Hepatocyte (in vitro differentiated cells): ENCODE results near the gene PALD1. TPM values are rescaled to one million over a fixed set of nuclear protein-coding genes. Genes with fewer than 3 reads are reported as not detected.
A peak's percentile ranks its signal among the peaks of the same experiment; 100 is the strongest.

ENCODE experiments used
- DNase-seq: peaks from one replicate; pipeline ENCODE4 v3.0.0-alpha.2; 2016; ENCODE audit warnings: low spot score
- H2AFZ ChIP-seq: fragments of 200-600 bp; sonication (generic); 2 replicates; pipeline ENCODE4 v1.6.0; 2016; ENCODE audit warnings: antibody characterized with exemption, mild to moderate bottlenecking
- H3K27ac ChIP-seq: fragments of 200-600 bp; sonication (generic); 2 replicates; pipeline ENCODE4 v1.5.1; 2016; ENCODE audit warnings: mild to moderate bottlenecking
- H3K27me3 ChIP-seq: fragments of 200-600 bp; sonication (generic); 2 replicates; pipeline ENCODE4 v1.6.1; 2016
- H3K36me3 ChIP-seq: fragments of 200-600 bp; sonication (generic); replicated peaks from 2 replicates; pipeline ENCODE4 v1.5.1; 2016; ENCODE audit warnings: low read depth; ENCODE audit not compliant: insufficient read depth
- H3K4me1 ChIP-seq: fragments of 200-600 bp; sonication (generic); 2 replicates; pipeline ENCODE4 v1.5.1; 2016; ENCODE audit warnings: mild to moderate bottlenecking, moderate library complexity; ENCODE audit not compliant: insufficient read depth
- H3K4me2 ChIP-seq: fragments of 200-600 bp; sonication (generic); 2 replicates; pipeline ENCODE4 v1.6.0; 2016
- H3K4me3 ChIP-seq: fragments of 200-600 bp; sonication (generic); 2 replicates; pipeline ENCODE4 v1.5.1; 2016; ENCODE audit warnings: mild to moderate bottlenecking
- H3K79me2 ChIP-seq: fragments of 200-600 bp; sonication (generic); 2 replicates; pipeline ENCODE4 v1.6.0; 2017; ENCODE audit warnings: mild to moderate bottlenecking
- H3K9me2 ChIP-seq: fragments of 200-600 bp; sonication (generic); replicated peaks from 2 replicates; pipeline ENCODE4 v1.6.0; 2017; ENCODE audit warnings: mild to moderate bottlenecking; ENCODE audit not compliant: insufficient read depth
- H3K9me3 ChIP-seq: fragments of 200-600 bp; sonication (generic); 2 replicates; pipeline ENCODE4 v1.5.1; 2016; ENCODE audit warnings: low read depth, mild to moderate bottlenecking
- H4K20me1 ChIP-seq: fragments of 200-600 bp; sonication (generic); 2 replicates; pipeline ENCODE4 v1.6.0; 2016; ENCODE audit warnings: mild to moderate bottlenecking; ENCODE audit not compliant: insufficient read depth, poor library complexity, severe bottlenecking
- EZH2 ChIP-seq: fragments of 200-600 bp; sonication (generic); IDR thresholded peaks from 2 replicates; pipeline ENCODE4 v1.6.1; 2016; ENCODE audit warnings: antibody characterized with exemption, mild to moderate bottlenecking, borderline replicate concordance
- EZH2phosphoT487 ChIP-seq: fragments of 200-600 bp; sonication (generic); IDR thresholded peaks from one replicate; pipeline ENCODE4 v1.6.1; 2018; ENCODE audit warnings: antibody characterized with exemption, mild to moderate bottlenecking, low read depth, moderate library complexity; ENCODE audit not compliant: unreplicated experiment, severe bottlenecking
- WGBS: methylation state at CpG from one replicate; pipeline ENCODE4 v1.1.6; 2016; ENCODE audit warnings: low lambda C conversion rate; ENCODE audit errors: missing lambda C conversion rate; 5-methylcytosine and 5-hydroxymethylcytosine counted together
- polyA plus RNA-seq: library from polyadenylated mRNA; unstranded; fragments of >200 nt; fragmentation: Nextera tagmentation; extraction: Ambion mirVana; gene quantifications from 2 replicates; pipeline ENCODE4 v1.2.1, GENCODE V29; 2016
- total RNA-seq: library from RNA; depleted of rRNA; stranded (reverse); fragments of >200 nt; gene quantifications from 2 replicates; pipeline ENCODE4 v1.2.3, GENCODE V29; 2014
- TF ChIP-seq, protein P1 (sequence below): fragments of 200-600 bp; sonication (generic); IDR thresholded peaks from 2 replicates; pipeline ENCODE4 v1.5.1; 2016; ENCODE audit warnings: antibody characterized with exemption, mild to moderate bottlenecking; ENCODE audit not compliant: poor library complexity

PALD1 gene
- total and polyA plus RNA-seq, 2 experiments from 2014 or later = 1.3 to 2.2 TPM

DNA sequence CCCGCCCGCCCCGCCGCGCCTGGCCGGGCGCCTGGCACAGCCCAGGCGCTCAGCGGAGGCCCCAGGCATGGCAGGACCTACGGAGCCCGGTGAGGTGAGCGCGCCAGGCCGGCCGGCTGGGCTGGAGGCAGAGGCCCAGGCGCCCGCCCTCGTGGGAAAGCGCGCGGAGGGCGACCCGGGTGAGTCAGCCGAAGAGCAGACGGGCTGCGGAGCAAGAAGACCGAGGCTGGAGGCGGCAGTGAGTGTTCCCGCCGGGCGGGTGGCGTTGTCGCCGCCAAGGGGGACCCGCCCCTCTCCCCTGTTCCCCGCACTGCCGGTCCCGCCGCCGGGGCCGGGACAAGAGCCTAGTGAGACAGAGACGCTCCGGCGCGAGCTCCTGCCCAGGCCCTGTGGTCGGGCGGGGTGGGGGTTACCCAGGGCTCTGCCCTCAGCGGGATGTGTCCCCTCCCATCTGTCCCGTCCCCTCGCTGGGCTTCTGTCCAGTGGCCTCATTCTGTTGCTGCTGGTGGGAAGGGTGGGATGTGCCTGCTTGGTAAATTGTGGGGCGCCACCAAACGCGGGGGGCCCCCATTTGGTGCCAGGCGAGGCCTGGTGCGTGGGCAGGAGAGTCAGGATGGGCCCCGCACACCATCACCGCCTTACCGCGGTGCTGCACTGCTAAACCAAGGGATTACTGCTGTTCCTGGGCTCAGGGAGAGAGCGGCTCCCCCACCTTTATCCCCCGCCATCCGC is 20.1 kb upstream of the PALD1 start:
- WGBS = 7% methylated on average over 29 of the region's 62 CpGs
- no peak for TF ChIP-seq EZH2phosphoT487
- TF ChIP-seq, protein P1, sequence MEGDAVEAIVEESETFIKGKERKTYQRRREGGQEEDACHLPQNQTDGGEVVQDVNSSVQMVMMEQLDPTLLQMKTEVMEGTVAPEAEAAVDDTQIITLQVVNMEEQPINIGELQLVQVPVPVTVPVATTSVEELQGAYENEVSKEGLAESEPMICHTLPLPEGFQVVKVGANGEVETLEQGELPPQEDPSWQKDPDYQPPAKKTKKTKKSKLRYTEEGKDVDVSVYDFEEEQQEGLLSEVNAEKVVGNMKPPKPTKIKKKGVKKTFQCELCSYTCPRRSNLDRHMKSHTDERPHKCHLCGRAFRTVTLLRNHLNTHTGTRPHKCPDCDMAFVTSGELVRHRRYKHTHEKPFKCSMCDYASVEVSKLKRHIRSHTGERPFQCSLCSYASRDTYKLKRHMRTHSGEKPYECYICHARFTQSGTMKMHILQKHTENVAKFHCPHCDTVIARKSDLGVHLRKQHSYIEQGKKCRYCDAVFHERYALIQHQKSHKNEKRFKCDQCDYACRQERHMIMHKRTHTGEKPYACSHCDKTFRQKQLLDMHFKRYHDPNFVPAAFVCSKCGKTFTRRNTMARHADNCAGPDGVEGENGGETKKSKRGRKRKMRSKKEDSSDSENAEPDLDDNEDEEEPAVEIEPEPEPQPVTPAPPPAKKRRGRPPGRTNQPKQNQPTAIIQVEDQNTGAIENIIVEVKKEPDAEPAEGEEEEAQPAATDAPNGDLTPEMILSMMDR = no peak
- peak; percentile 58 for TF ChIP-seq EZH2
- peaks cover 40% of the 10 kb centered on the region for H3K27me3 ChIP-seq

DNA sequence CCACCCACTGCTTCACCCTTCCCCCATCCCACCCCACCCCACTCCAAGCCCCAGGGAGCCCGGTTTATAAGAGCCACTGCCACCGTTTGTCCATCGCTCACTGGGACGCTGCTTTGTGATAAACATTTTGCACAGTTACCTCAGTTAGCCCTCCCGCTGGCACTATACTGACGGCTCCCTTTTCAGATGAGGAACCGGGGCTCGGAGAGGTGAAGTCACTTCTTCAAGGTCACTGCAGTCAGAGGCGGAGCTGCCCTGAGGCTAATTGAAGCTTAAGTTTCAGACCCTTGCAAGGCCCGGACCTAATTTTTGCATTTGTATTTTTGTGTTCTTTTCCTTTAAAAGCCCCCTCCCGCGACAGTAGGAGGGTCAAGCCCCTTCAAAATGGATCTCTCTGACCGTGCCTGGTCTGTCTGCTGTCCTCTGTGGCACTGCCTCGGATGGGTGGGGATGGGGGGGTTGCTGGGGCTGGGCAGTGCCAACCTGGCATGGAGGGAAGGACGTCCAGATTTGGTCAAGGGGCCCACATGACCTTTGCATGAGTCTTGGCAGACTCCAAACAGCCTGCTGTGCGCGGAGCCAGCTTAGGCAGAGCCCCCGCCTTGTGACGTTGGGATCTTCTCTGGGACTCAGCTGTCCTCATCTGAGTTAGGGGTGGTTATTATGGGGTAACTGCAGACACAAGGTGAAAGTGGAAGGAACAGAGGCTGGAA is 19.4 kb upstream of the PALD1 start:
- peaks cover 40% of the 10 kb centered on the region for H3K27me3 ChIP-seq
- H3K9me3 ChIP-seq = no peaks in the 10 kb centered on the region
- H3K36me3 ChIP-seq = no peaks in the 10 kb centered on the region
- no peak overlapping the region for H3K4me3 ChIP-seq
- H3K4me2 ChIP-seq = peak overlapping the region; percentile 79
- no peak overlapping the region for H3K27ac ChIP-seq
- H3K9me2 ChIP-seq = no peaks in the 10 kb centered on the region
- no peaks in the 10 kb centered on the region for H4K20me1 ChIP-seq
- WGBS = 34% methylated on average over 19 of the region's 19 CpGs
- H2AFZ ChIP-seq = no peak overlapping the region
- DNase-seq = no peak
- no peaks in the 10 kb centered on the region for H3K79me2 ChIP-seq
- TF ChIP-seq EZH2phosphoT487 (no peak), EZH2 (no peak)
- TF ChIP-seq, protein P1 = no peak
- H3K4me1 ChIP-seq = peaks cover 13% of the 10 kb centered on the region

More for the DNA sequence above, 20.1 kb upstream of the PALD1 start:
- H3K4me3 ChIP-seq = no peak overlapping the region
- peaks cover 13% of the 10 kb centered on the region for H3K4me1 ChIP-seq
- no peaks in the 10 kb centered on the region for H3K79me2 ChIP-seq
- H2AFZ ChIP-seq = no peak overlapping the region
- DNase-seq = peak; percentile 89
- no peaks in the 10 kb centered on the region for H3K9me2 ChIP-seq
- H3K36me3 ChIP-seq = no peaks in the 10 kb centered on the region
- no peaks in the 10 kb centered on the region for H3K9me3 ChIP-seq
- no peaks in the 10 kb centered on the region for H4K20me1 ChIP-seq
- no peak overlapping the region for H3K27ac ChIP-seq
- H3K4me2 ChIP-seq = peak overlapping the region; percentile 79

DNA sequence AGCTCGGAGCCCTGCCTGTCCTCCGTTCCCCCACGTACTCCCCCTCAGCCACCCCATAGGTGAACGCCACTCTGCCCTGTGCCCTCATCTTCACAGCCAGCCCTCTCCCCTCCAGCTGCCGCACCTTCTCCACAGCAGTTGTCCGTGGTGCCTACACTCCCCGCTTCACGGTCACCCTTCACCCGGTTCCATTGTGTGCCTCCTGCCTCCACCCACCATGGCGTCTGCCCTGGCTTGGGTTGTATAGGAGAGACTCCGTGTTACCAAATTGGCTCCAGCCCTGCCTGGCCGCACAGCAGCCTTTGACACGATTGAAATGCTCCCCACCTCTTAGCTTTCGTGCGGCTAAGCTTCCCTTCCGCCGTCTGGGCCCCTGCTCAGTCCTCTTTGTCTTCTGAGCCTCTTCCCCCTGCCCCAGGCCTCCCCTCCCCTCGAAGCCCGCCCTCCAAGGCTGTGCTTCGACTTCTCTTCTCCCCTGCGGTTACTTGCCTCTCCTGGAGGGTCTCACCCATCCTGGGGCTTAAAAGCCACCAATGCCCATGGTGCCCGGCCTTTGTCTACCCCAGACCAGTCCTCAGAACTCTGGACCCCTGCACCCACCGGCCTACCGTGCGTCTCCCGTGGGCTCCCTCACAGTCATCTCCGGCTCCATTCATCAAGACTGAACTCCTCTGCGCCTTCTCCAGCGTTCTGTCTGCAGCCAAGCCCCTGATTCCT is 18.6 kb upstream of the PALD1 start:
- peaks cover 13% of the 10 kb centered on the region for H3K4me1 ChIP-seq
- H3K4me3 ChIP-seq = no peak overlapping the region
- peaks cover 39% of the 10 kb centered on the region for H3K27me3 ChIP-seq
- no peaks in the 10 kb centered on the region for H4K20me1 ChIP-seq
- no peaks in the 10 kb centered on the region for H3K79me2 ChIP-seq
- no peak overlapping the region for H3K4me2 ChIP-seq
- TF ChIP-seq EZH2 = no peak
- TF ChIP-seq EZH2phosphoT487 = no peak
- TF ChIP-seq, protein P1 = no peak
- H3K27ac ChIP-seq = no peak overlapping the region
- 72% methylated on average over 26 of the region's 29 CpGs for WGBS
- no peaks in the 10 kb centered on the region for H3K36me3 ChIP-seq
- H2AFZ ChIP-seq = no peak overlapping the region
- no peaks in the 10 kb centered on the region for H3K9me2 ChIP-seq
- no peak for DNase-seq
- no peaks in the 10 kb centered on the region for H3K9me3 ChIP-seq
